ENCODE data around the gene FUOM.

- TF ChIP-seq GABPA (IDR thresholded peaks at IDR 0.05; ENCODE audit: low read depth) (no peak), REST (IDR thresholded peaks at IDR 0.05; ENCODE audit: insufficient replicate concordance, low read depth) (no peak), CTCF (IDR thresholded peaks at IDR 0.05; ENCODE audit: insufficient read depth, low read length) (no peak), SPI1 (IDR thresholded peaks at IDR 0.05; ENCODE audit: borderline replicate concordance, low read depth) (no peak), POLR2AphosphoS5 (IDR thresholded peaks at IDR 0.05; ENCODE audit: low read depth) (no peak)
Measured at GRCh38 chr10:133405272-133405671, 47.5 kb upstream of the FUOM start.
